ENCODE measurements around the gene VPS35L.

Gene VPS35L

DNA sequence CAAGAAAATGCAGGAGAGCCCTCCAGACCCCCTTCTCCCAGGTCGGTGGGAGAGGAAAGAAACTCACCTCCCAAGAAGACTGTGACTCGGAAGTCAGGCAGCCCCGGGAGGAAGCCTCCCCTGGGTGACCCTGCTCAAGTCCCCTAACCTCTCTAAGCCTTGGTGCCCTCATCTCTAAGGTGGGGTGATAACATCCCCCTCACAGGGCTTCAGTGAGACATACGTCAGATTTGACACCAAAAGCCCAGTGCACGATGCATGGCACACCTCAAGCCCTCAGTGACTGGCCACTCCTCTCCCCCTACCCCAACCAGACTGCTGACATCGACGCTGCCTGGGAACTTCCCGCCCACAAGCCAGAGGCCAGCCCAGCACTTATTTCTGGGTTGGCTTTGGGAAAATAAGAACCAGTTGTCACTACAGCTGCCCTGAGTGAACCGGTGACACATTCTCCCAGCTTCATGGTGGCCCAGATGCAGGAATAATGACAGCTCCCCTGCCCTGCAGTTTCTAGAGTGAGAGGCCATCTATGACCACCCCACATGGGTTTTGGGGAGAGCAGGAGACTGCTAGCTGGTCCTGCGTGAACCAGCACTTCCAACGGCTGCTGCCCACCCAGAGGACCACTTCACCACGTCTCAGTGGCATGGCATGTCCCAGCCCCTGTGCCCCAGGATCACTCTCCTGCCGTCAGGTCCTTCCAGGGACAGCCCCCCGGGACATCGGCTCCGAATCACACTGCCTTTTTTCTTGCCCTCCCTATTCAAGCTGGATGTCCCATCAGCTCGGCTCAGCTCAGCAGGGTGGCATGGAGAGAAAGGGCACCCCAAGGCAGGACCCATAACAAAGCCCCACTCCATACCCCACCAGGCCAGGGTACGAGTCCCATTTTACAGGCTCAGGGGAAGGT is 153.0 kb downstream of the VPS35L start:
- no peak for TF ChIP-seq ZNF274 (IDR thresholded peaks at IDR 0.05; ENCODE audit: low read depth, low read length)
- no peak overlapping the region for H3K4me3 ChIP-seq (ENCODE audit: low read length)

DNA sequence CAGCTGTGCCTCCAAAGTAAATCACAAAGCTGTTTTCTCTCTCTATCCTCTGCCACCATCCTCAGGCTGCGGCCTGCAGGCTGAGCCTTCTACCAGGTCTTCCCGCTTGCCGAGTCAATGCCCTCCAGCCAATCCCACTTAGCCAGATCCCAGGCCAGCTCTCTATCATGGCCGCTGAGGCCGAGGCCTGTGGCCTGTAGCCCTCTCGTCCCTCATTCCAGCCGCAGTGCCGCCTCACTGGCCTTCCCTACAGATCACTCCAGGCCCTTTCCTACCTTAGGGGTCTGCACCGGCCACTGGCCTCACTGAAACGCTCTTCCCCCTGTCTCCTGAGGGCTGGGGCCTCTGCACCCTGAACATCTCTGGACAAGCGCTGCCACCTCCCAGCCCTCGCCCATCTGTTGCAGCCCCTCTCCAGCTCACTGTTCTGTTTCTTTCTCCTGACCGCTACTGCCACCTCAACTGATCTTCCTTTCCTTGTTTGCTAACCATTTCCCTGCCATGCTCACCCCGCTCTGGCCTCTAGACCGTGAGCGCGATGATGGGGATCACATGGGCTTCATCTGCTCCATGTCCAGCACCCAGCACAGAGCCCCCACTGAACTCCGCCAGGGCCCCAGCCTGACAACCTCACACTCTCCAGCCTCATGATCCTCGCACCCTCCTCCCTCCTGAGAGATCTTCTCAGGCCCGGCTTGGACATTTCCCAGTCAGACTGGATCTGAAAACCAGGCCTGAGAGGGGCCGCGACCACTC is 154.1 kb downstream of the VPS35L start:
- H3K4me3 ChIP-seq (ENCODE audit: low read length) = no peak overlapping the region
- TF ChIP-seq ZNF274 (IDR thresholded peaks at IDR 0.05; ENCODE audit: low read depth, low read length) = no peak

DNA sequence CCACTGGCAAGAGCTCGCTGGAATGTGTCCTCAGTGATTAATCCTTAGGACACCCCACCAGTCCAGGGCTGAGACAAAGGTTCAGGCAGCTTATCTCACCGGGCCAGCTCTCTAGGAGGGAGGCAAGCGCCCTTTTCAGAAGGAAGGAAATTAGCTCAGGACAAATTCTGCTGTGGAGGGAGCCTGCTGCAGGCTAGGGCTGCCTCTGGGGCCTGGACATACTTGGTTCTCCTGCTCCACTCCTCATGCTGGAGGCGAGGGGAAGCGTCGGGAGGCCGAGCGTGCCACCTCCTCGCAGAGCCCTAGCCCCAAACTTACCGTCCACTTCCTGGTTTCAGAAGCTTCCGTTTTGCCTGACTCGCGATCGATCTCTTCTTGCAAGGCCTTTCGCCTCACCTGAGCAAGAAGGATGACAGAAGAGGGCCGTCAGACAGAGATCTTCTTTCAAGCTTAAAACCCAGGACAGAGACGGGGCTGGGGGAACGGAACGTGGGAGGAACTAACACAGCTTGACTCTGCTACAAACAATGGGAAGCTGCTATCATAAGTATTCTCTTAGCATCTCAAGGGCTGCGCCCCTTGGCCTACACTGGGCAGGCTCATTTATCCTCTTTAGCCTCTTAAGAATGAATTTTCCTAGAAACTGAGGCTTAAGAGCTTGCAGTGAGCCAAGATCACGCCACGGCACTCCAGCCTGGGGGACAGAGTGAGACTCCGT is 154.8 kb downstream of the VPS35L start:
- no peak for TF ChIP-seq ZNF274 (IDR thresholded peaks at IDR 0.05; ENCODE audit: low read depth, low read length)
- no peak overlapping the region for H3K4me3 ChIP-seq (ENCODE audit: low read length)

DNA sequence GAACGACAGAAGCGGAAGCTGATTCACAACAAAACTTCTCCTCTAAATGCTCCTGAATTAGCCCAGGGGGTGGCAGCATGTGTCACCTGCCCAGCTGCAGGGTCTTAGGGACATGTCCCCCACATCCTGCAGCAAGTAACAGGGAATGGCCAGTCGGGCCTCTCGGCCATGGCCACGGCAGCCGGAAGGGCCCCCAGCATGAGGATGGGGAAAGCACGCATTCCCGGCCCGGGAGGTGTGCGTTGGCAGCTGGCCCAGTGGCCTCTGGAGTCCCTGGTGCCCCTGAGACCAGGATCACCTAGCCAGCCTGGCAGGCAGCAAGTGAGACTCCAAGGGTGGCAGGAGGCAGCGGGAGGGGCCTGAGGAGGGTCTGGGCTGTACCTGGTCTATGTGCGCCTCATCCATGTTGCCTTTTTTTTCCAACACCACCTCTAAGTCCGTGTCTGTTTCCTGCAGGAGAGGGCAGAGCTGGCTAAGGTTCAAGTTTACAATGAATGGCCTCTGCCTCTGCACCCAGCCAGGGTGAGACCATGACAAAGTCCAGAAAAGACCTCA is 155.6 kb downstream of the VPS35L start:
- no peak for TF ChIP-seq ZNF274 (IDR thresholded peaks at IDR 0.05; ENCODE audit: low read depth, low read length)
- H3K4me3 ChIP-seq (ENCODE audit: low read length) = no peak overlapping the region

GRCh38 chr16:19711643-19712042 is 156.1 kb downstream of the VPS35L start:
- no peak for TF ChIP-seq ZNF274 (IDR thresholded peaks at IDR 0.05; ENCODE audit: low read depth, low read length)
- H3K4me3 ChIP-seq (ENCODE audit: low read length) = no peak overlapping the region

GRCh38 chr16:19712418-19713058 is 157.0 kb downstream of the VPS35L start:
- H3K4me3 ChIP-seq (ENCODE audit: low read length) = no peak overlapping the region
- TF ChIP-seq ZNF274 (IDR thresholded peaks at IDR 0.05; ENCODE audit: low read depth, low read length) = no peak

DNA sequence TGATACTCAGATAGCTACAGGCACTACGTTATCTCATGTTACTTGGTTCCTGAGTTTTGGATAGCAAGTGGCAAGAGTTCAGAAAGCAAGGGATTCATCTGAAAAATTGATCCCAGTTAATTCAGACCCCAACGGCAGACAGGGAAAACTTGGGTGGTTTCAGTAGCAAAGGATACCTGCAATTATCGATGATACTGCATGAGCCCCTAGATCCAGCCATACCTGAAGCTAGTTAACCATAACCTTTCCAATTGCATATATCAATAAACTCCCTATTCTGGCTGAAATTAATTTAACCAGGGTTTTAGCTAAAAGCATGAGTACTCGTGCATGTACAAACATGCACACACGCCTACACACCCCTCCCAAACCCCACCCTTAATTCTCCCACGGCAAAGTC is 158.2 kb downstream of the VPS35L start:
- TF ChIP-seq ZNF274 (IDR thresholded peaks at IDR 0.05; ENCODE audit: low read depth, low read length) = no peak
- H3K4me3 ChIP-seq (ENCODE audit: low read length) = no peak overlapping the region

GRCh38 chr16:19715566-19715965 is 160.1 kb downstream of the VPS35L start:
- no peak overlapping the region for H3K4me3 ChIP-seq (ENCODE audit: low read length)
- TF ChIP-seq ZNF274 (IDR thresholded peaks at IDR 0.05; ENCODE audit: low read depth, low read length) = no peak

DNA sequence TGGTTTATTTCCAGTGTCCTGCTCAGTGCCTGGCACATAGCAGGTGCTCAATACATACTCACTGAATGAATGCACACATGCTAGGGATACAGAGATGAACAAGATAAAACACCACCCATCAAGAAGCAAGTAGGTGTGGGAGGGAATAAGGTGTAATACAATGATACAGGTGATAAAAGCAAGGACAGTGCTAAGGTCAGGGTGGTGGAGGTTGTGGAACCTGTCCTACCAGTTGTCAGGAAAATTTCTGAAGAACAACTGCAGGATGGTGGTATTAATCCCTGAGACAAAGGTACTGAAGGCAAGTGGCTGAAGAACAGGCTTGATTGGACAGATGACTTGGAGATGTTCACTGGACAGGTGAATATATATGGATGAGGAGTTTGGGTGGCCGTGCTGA is 160.7 kb downstream of the VPS35L start:
- no peak for TF ChIP-seq ZNF274 (IDR thresholded peaks at IDR 0.05; ENCODE audit: low read depth, low read length)
- no peak overlapping the region for H3K4me3 ChIP-seq (ENCODE audit: low read length)

DNA sequence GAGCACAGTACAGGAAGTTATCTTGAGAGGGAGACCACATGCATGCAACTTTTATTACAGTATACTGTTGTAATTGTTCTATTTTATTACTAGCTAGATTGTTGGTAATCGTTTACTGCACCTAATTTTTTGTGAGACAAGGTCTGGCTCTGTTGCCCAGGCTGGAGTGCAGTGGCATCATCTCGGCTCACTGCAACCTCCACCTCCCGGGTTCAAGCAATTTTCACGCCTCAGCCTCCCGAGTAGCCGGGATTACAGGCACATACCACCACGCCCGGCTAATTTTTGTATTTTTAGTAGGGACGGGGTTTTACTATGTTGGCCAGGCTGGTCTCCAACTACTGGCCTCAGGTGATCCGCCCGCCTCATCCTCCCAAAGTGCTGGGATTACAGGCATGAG is 161.2 kb downstream of the VPS35L start:
- peak overlapping the region; percentile 97 for H3K4me3 ChIP-seq (ENCODE audit: low read length)

DNA sequence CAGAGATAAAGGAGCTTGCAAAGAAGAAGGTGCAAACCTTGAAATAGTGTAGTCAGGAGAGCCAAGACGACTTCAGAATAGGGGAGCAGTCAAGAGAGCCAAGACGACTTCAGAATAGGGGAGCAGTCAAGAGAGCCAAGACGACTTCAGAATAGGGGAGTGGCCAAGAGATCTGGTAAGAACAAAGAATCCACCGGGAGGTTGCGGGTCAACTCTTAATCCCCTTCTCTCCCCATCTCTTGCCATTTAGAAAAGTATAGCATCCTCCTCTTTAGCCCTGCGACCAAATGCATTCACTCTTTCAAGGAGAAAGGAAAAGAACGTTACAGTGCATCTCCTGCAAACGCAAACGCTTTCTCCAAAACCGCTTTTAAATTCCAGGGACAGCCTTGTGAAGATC is 161.8 kb downstream of the VPS35L start:
- no peak for TF ChIP-seq ZNF274 (IDR thresholded peaks at IDR 0.05; ENCODE audit: low read depth, low read length)
- peak overlapping the region; percentile 97 for H3K4me3 ChIP-seq (ENCODE audit: low read length)

DNA sequence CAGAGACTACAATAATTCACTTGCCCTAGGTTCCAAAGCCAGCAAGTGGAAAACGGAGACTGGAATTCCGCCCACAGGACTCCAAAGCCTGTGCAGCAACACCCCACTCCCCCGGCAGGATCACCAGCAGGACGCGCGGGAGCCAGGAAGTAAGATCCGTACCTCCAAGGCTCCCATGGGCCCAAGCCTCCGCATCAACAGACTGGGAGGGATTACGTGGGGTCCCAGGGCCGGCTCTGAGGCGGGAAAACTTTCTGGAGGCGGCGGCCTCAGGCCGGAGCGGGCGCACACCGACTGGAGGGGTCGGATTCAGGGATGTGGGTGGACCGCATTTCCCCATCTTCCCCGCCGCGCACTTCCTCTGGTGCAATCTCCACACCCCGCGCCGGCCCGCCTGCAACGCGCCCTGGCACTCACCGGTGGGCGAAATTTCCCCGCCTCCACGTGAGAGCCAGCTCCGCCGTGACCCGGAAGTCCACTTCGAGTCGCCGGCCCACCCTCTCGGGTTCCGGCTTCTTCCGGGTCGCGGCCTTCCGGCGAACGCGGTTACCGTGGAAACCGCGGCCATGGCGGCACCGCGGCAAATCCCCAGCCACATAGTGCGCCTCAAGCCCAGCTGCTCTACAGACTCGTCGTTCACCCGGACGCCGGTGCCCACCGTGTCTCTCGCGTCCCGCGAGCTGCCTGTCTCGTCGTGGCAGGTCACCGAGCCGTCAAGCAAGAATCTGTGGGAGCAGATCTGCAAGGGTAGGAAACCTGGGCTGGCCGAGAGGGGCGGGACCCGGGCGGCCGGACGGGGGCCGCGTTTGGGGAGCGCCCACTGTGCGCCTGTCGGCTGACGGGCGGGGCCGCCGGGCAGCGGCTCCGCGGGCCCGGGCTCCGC is 162.5 kb downstream of the VPS35L start, which contains the start of the genes IQCK and KNOP1:
TSS of gene IQCK (plus strand) at position 531 of the 883 bp plus-strand sequence. CDS start at position 567, 36 bp downstream.
TSS of gene KNOP1 (minus strand) at position 487 of the 883 bp plus-strand sequence. CDS start 3,192 bp downstream, outside the sequence.
- peak within 1 kb of the TSS; percentile 97 for H3K4me3 ChIP-seq (ENCODE audit: low read length)
- TF ChIP-seq ZNF274 (IDR thresholded peaks at IDR 0.05; ENCODE audit: low read depth, low read length) = no peak

GRCh38 chr16:19718624-19718965 is 163.1 kb downstream of the VPS35L start:
- no peak for TF ChIP-seq ZNF274 (IDR thresholded peaks at IDR 0.05; ENCODE audit: low read depth, low read length)
- peak overlapping the region; percentile 97 for H3K4me3 ChIP-seq (ENCODE audit: low read length)
